SU-DHL-6 (cell line): ENCODE results near the gene NPM1.

ENCODE experiments used
- H2AFZ ChIP-seq: fragments of 200-600 bp; sonication (generic); 2 replicates; pipeline ENCODE4 v1.6.1; 2014; ENCODE audit warnings: low read depth, mild to moderate bottlenecking, moderate library complexity, mixed read lengths, antibody characterized with exemption, low read length; ENCODE audit not compliant: severe bottlenecking
- H3F3A ChIP-seq: fragments of 200-600 bp; shearing (Covaris generic); 2 replicates; pipeline ENCODE4 v1.6.0; 2016; ENCODE audit warnings: antibody characterized with exemption, mild to moderate bottlenecking; ENCODE audit not compliant: insufficient read depth
- H3K27ac ChIP-seq: fragments of 200-600 bp; sonication (generic); 2 replicates; pipeline ENCODE4 v1.5.1; 2016; ENCODE audit warnings: low read depth, mild to moderate bottlenecking, low read length, moderate library complexity, mixed read lengths
- H3K27me3 ChIP-seq: fragments of 200-600 bp; sonication (generic), shearing (Covaris generic); 2 replicates; pipeline ENCODE4 v1.6.0; 2014; ENCODE audit warnings: mild to moderate bottlenecking, low read length
- H3K36me3 ChIP-seq: fragments of 200-600 bp; sonication (generic); 2 replicates; pipeline ENCODE4 v1.6.1; 2014; ENCODE audit warnings: mild to moderate bottlenecking, low read length, mixed read lengths
- H3K4me2 ChIP-seq: fragments of 300-600, 200-600 bp; shearing (Covaris generic), sonication (generic); 2 replicates; pipeline ENCODE4 v1.6.0; 2014; ENCODE audit warnings: low read length, low read depth, mild to moderate bottlenecking; ENCODE audit not compliant: poor library complexity, severe bottlenecking
- H3K4me3 ChIP-seq: fragments of 200-600 bp; sonication (generic); 2 replicates; pipeline ENCODE4 v1.5.1; 2014; ENCODE audit warnings: antibody characterized with exemption, low read length, mild to moderate bottlenecking, mixed read lengths; ENCODE audit not compliant: insufficient read depth, poor library complexity, severe bottlenecking
- H3K79me2 ChIP-seq: fragments of 200-600 bp; sonication (generic); 2 replicates; pipeline ENCODE4 v1.6.1; 2014; ENCODE audit warnings: mild to moderate bottlenecking, low read length, moderate library complexity; ENCODE audit not compliant: insufficient read depth
- H3K9ac ChIP-seq: fragments of 200-600 bp; sonication (generic); 2 replicates; pipeline ENCODE4 v1.7.0; 2014; ENCODE audit warnings: mild to moderate bottlenecking, low read length
- H3K9me2 ChIP-seq: fragments of 200-600 bp; sonication (generic); replicated peaks from 2 replicates; pipeline ENCODE4 v1.6.1; 2014; ENCODE audit warnings: low read length; ENCODE audit not compliant: insufficient read depth
- H3K9me3 ChIP-seq: fragments of 200-600 bp; sonication (generic); 2 replicates; pipeline ENCODE4 v1.6.1; 2014; ENCODE audit warnings: low read length, mixed read lengths; ENCODE audit not compliant: insufficient read depth
- H4K20me1 ChIP-seq: fragments of 200-600 bp; sonication (generic); 2 replicates; pipeline ENCODE4 v1.6.1; 2014; ENCODE audit warnings: low read depth, mild to moderate bottlenecking, antibody characterized with exemption, low read length, moderate library complexity, mixed read lengths
- CTCF ChIP-seq: fragments of 200-600 bp; sonication (generic); IDR thresholded peaks from one replicate; pipeline ENCODE4 v1.5.1; 2017; ENCODE audit warnings: antibody characterized with exemption, mild to moderate bottlenecking, low read length, moderate library complexity; ENCODE audit not compliant: insufficient read depth, poor library complexity, severe bottlenecking
- EZH2phosphoT487 ChIP-seq: fragments of 200-600 bp; sonication (generic), shearing (Covaris generic); conservative IDR thresholded peaks from 2 replicates; pipeline ENCODE4 v1.6.1; 2018; ENCODE audit warnings: mild to moderate bottlenecking, antibody characterized with exemption, low read length, moderate library complexity, mixed read lengths

The NPM1 gene

GRCh38 chr5:171416160-171417049 is 28.8 kb downstream of the NPM1 start:
- H3K9me3 ChIP-seq: no peaks in the 10 kb centered on the region
- no peak overlapping the region for H3K4me3 ChIP-seq
- peaks cover 4% of the 10 kb centered on the region; the same call in 1 of the 2 replicates for H3K36me3 ChIP-seq
- peaks cover 64% of the 10 kb centered on the region for H3F3A ChIP-seq
- H3K9me2 ChIP-seq: no peaks in the 10 kb centered on the region
- H3K4me2 ChIP-seq: no peak overlapping the region
- no peaks in the 10 kb centered on the region for H3K27me3 ChIP-seq
- H4K20me1 ChIP-seq: peaks cover 15% of the 10 kb centered on the region; the same call in 1 of the 2 replicates
- no peak for TF ChIP-seq CTCF
- no peak overlapping the region for H2AFZ ChIP-seq
- no peak overlapping the region for H3K9ac ChIP-seq
- no peak overlapping the region for H3K27ac ChIP-seq
- H3K79me2 ChIP-seq: no peaks in the 10 kb centered on the region

GRCh38 chr5:171418316-171418981 is 30.8 kb downstream of the NPM1 start:
- Histone ChIP-seq H2AFZ (no peak overlapping the region), H3K9me2 (no peaks in the 10 kb centered on the region), H3K4me2 (peak overlapping the region; percentile 68), H3K9me3 (no peaks in the 10 kb centered on the region), H3K9ac (peak overlapping the region; percentile 27; the same call in 1 of the 2 replicates), H3K27me3 (no peaks in the 10 kb centered on the region), H3F3A (peaks cover 44% of the 10 kb centered on the region), H3K79me2 (no peaks in the 10 kb centered on the region), H3K36me3 (no peaks in the 10 kb centered on the region), H4K20me1 (no peaks in the 10 kb centered on the region), H3K4me3 (peak overlapping the region; percentile 44), H3K27ac (no peak overlapping the region)
- no peak for TF ChIP-seq EZH2phosphoT487
- peak; percentile 80 for TF ChIP-seq CTCF

- Histone ChIP-seq H3K79me2 (no peaks in the 10 kb centered on the region), H3K27ac (no peak within 1 kb of the TSS), H4K20me1 (no peaks in the 10 kb centered on the region), H3K36me3 (no peaks in the 10 kb centered on the region), H3K4me3 (peak within 1 kb of the TSS; percentile 44), H3K9ac (peak within 1 kb of the TSS; percentile 27; the same call in 1 of the 2 replicates), H3K27me3 (no peaks in the 10 kb centered on the region), H3K4me2 (peak within 1 kb of the TSS; percentile 68), H3K9me2 (no peaks in the 10 kb centered on the region), H3K9me3 (no peaks in the 10 kb centered on the region), H3F3A (peaks cover 38% of the 10 kb centered on the region), H2AFZ (peak within 1 kb of the TSS; percentile 50)
- TF ChIP-seq CTCF: no peak
- TF ChIP-seq EZH2phosphoT487: no peak
Measured at GRCh38 chr5:171418982-171419687, 31.5 kb downstream of the NPM1 start, which contains the start of gene FGF18. Gene FGF18 (plus strand): TSS chr5:171419647. CDS start chr5:171420200, 553 bp downstream.
